Tibial artery (tissue), 4 donors: ENCODE results near the gene ROBO1.

Experiments
- DNase-seq, 2 donors: peaks; one replicate each; pipeline ENCODE4 v3.0.0-alpha.2; 2019
- H3K27ac ChIP-seq, 2 donors: fragments of 200-600 bp; sonication (generic) in 1 of 2; 1 replicate in 1 of 2; 2 replicates in 1 of 2; pipeline ENCODE4 v1.5.1; 2018 to 2019; ENCODE audit warnings: mild to moderate bottlenecking in 1 of 2
- H3K27me3 ChIP-seq, 2 donors: fragments of 200-600 bp; sonication (generic) in 1 of 2; one replicate each; pipeline versions ENCODE4 v1.5.1 to v1.6.0; 2016 to 2019
- H3K36me3 ChIP-seq, 3 donors: fragments of 200-600 bp; sonication (generic) in 2 of 3; one replicate each; pipeline ENCODE4 v1.5.1; 2016 to 2019; ENCODE audit warnings: mild to moderate bottlenecking in 2 of 3
- H3K4me1 ChIP-seq, 4 donors: fragments of 200-600 bp; sonication (generic) in 2 of 4; 1 replicate in 3 of 4; 2 replicates in 1 of 4; pipeline ENCODE4 v1.5.1; 2016 to 2019
- H3K4me3 ChIP-seq, 2 donors: fragments of 200-600 bp; sonication (generic) in 1 of 2; 1 replicate in 1 of 2; 2 replicates in 1 of 2; pipeline ENCODE4 v1.5.1; 2018 to 2019; ENCODE audit warnings: mild to moderate bottlenecking in 2 of 2
- H3K9me3 ChIP-seq, 3 donors: fragments of 200-600 bp; sonication (generic) in 1 of 3; one replicate each; pipeline ENCODE4 v1.5.1; 2016 to 2019
- intact Hi-C: fragments of 100-400 bp; cut with DNase I; formaldehyde crosslinking; loops from one replicate; pipeline ENCODE4 v1.15.0; 2023; ENCODE audit warnings: low total_unique reads
- TF ChIP-seq, protein P1 (sequence below), 2 experiments: fragments of 200-600 bp in 1 of 2; fragments of 450-650 bp in 1 of 2; IDR thresholded peaks; one replicate each; pipeline ENCODE4 v1.5.1; 2017 to 2019; ENCODE audit warnings: antibody characterized with exemption in 2 of 2, mild to moderate bottlenecking in 1 of 2, moderate library complexity in 1 of 2

Gene ROBO1

DNA sequence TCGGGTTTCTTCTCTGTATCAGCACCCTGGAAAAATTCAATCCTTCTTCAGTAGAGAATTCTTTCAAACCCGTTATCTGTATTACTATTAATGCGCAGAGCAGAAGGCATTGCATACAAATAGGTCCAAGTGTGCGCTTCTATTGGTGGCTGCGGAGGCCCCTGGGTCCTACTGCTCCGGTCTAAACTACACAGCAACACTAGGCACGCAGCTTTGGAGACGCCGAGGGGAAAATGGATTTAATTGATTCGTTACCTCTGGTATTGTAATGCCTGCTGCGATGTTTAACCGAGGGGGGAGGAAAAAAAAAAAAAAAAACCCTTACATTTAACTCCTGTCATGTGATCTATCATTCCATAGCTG is at the start of gene ROBO1:
ROBO1 (minus strand) TSS at position 94 of the 363 bp plus-strand sequence.
- H3K4me3 ChIP-seq = peak within 1 kb of the TSS; percentile 32 to 40
- no peaks in the 10 kb centered on the region for H3K36me3 ChIP-seq
- intact Hi-C loops = no loop called here
- no peak within 1 kb of the TSS for H3K27ac ChIP-seq
- H3K9me3 ChIP-seq = no peaks in the 10 kb centered on the region
- DNase-seq = no peak
- TF ChIP-seq, protein P1, sequence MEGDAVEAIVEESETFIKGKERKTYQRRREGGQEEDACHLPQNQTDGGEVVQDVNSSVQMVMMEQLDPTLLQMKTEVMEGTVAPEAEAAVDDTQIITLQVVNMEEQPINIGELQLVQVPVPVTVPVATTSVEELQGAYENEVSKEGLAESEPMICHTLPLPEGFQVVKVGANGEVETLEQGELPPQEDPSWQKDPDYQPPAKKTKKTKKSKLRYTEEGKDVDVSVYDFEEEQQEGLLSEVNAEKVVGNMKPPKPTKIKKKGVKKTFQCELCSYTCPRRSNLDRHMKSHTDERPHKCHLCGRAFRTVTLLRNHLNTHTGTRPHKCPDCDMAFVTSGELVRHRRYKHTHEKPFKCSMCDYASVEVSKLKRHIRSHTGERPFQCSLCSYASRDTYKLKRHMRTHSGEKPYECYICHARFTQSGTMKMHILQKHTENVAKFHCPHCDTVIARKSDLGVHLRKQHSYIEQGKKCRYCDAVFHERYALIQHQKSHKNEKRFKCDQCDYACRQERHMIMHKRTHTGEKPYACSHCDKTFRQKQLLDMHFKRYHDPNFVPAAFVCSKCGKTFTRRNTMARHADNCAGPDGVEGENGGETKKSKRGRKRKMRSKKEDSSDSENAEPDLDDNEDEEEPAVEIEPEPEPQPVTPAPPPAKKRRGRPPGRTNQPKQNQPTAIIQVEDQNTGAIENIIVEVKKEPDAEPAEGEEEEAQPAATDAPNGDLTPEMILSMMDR (IDR thresholded peaks at IDR 0.05) = no peak
- H3K27me3 ChIP-seq = peaks cover 0 to 21% of the 10 kb centered on the region in 2 donors
- peaks cover 0 to 24% (median 17%) of the 10 kb centered on the region in 4 donors for H3K4me1 ChIP-seq

DNA sequence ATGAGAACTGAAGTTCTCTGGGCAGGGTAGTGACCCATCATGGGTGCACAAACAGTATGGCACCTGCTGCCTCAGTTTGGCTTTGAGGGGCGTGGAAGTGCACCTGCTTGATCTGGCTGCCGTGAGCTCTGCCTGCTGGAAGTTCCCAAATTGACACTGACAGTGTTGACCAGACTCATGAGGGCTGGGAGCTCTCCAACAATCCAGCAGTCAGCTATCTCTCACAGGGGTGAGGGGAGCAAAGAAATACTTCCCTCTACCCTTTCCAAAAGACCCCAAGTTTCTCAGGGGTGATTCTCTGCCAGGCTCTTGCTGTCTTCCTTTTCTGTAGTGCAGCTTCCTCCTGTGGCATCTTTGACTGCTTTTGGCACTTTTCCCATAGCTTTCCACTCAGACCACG is 49.4 kb upstream of the ROBO1 start:
- H3K27me3 ChIP-seq = no peaks in the 10 kb centered on the region
- H3K9me3 ChIP-seq = peaks cover 0 to 14% (median 0%) of the 10 kb centered on the region in 3 donors
- no peaks in the 10 kb centered on the region for H3K36me3 ChIP-seq
- no peak overlapping the region for H3K4me3 ChIP-seq
- intact Hi-C loops = no loop called here
- TF ChIP-seq, protein P1 (IDR thresholded peaks at IDR 0.05) = no peak
- H3K4me1 ChIP-seq = no peaks in the 10 kb centered on the region
- H3K27ac ChIP-seq = no peak overlapping the region
- DNase-seq = no peak

DNA sequence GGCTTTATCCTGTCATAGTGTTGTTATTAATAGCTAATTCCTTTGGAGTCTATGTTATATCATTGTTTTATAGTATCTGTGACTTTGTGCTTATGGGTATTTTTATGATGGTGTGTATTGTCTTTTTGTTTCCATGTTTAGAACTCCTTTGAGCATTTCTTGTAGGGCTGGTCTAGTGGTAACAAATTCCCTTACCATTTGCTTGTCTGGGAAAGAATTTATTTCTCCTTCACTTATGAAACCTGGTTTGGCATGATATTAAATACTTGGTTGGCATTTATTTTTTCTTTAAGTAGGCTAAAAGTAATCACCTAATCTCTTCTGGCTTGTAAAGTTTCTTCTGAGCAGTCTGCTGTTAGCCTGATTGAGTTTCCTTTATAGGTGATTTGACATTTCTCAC is 47.7 kb upstream of the ROBO1 start:
- intact Hi-C loops = no loop called here
- no peak overlapping the region for H3K27ac ChIP-seq
- TF ChIP-seq, protein P1 (IDR thresholded peaks at IDR 0.05) = no peak
- no peak for DNase-seq
- no peaks in the 10 kb centered on the region for H3K27me3 ChIP-seq
- H3K9me3 ChIP-seq = peaks cover 0 to 14% (median 0%) of the 10 kb centered on the region in 3 donors
- H3K36me3 ChIP-seq = no peaks in the 10 kb centered on the region
- H3K4me1 ChIP-seq = no peaks in the 10 kb centered on the region
- H3K4me3 ChIP-seq = no peak overlapping the region

DNA sequence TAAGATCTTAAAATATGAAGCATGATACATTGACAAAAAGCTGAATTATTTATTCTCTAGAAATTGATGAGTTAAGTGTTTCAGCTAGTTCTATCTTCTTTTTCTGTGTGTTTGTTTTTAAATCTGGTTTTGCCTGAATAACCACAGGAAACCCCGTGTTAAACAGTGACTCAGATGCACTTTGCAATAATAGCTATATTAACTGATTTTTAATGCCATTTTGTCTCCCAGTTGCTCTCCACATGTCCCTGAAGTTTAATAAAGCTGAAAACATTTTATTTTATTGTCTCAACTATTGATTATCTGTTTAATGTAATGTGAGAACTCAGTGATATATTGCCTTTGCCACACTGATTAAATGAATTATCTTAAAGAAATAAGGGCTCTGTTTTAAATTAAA is 42.8 kb upstream of the ROBO1 start:
- H3K9me3 ChIP-seq = peaks cover 0 to 3% (median 0%) of the 10 kb centered on the region in 3 donors
- DNase-seq = no peak
- no peaks in the 10 kb centered on the region for H3K36me3 ChIP-seq
- H3K4me1 ChIP-seq = no peaks in the 10 kb centered on the region
- H3K27ac ChIP-seq = no peak overlapping the region
- intact Hi-C loops = no loop called here
- no peaks in the 10 kb centered on the region for H3K27me3 ChIP-seq
- H3K4me3 ChIP-seq = no peak overlapping the region
- TF ChIP-seq, protein P1 (IDR thresholded peaks at IDR 0.05) = no peak

DNA sequence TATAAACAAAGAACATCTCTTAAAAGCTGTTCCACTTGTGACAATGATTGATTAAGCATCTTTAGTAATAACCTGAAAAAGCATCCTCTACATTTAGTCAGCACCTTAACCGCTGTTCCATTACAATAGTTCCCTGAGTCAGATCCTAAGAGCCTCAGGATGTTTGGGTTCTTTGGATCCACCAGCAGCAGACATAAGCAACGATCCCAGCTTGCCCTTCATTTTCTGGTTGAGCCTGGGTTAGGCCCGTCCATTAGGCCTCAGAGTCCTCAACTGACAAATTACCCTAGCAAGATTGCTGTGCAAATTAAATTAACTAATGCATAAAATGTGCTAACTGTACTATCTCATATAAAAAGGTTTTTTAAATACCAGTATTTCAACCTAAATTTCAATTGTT is 42.3 kb upstream of the ROBO1 start:
- Histone ChIP-seq H3K27me3 (no peaks in the 10 kb centered on the region), H3K4me1 (no peaks in the 10 kb centered on the region), H3K27ac (no peak overlapping the region), H3K4me3 (no peak overlapping the region), H3K9me3 (no peaks in the 10 kb centered on the region), H3K36me3 (no peaks in the 10 kb centered on the region)
- no peak for DNase-seq
- TF ChIP-seq, protein P1 (IDR thresholded peaks at IDR 0.05) = no peak
- intact Hi-C loops = no loop called here

DNA sequence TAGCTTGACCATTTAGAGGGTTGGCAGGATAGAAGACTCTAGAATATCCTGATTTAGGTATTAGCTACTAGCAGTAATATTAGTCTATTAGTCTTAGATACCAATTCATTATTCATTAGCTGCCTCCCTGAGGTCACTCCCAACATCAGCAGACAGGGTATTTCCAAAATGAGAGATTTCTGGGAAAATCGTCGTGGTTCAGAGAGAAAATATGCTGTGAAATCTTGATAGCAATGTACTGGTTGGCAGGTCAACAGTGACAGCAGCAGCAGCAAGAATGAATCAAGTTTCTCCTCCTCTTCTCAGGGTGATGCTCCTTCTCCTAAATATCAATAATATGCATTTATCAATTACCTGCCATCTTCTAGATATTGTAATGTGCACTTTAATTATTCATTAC is 41.3 kb upstream of the ROBO1 start:
- TF ChIP-seq, protein P1 (IDR thresholded peaks at IDR 0.05) = no peak
- Histone ChIP-seq H3K9me3 (no peaks in the 10 kb centered on the region), H3K4me3 (no peak overlapping the region), H3K36me3 (no peaks in the 10 kb centered on the region), H3K27ac (no peak overlapping the region), H3K27me3 (no peaks in the 10 kb centered on the region), H3K4me1 (no peaks in the 10 kb centered on the region)
- no peak for DNase-seq
- intact Hi-C loops = no loop called here
